HepG2 (cell line): ENCODE results near the gene NSD1. TPM values are rescaled to one million over a fixed set of nuclear protein-coding genes. Genes with fewer than 3 reads are reported as not detected.
"Not testable (repeated sequence)": the region's sequence is repeated elsewhere in the genome, so short reads cannot be mapped to it uniquely, and the experiment has no call there.

Source experiments
- ATAC-seq: fragments of 200-7000 bp; cut with Tn5 transposase; 3 replicates; pipeline ENCODE4 v1.9.1; 2020; ENCODE audit warnings: mild to moderate bottlenecking, moderate library complexity
- BruUV-seq: library from RNA; stranded (reverse); fragments of 400-500 nt; replicated peaks from 2 replicates; lab custom pipeline; 2021; lab: Mats Ljungman, UMichigan
- CTCF ChIA-PET: fragments of 300-600 bp; formaldehyde crosslinking; extraction: SDS; loops from one replicate; lab custom pipeline; 2021; ENCODE audit warnings: low total read pairs, inconsistent platforms, low intra/inter-chr PET ratio; lab: Yijun Ruan, JAX
- POLR2A ChIA-PET: fragments of 350-600 bp; sonication (Branson Sonifier 250); formaldehyde crosslinking; loops from one replicate; lab custom pipeline; 2020; ENCODE audit warnings: antibody characterized with exemption, inconsistent platforms; lab: Yijun Ruan, JAX
- DNase-seq: peaks from one replicate; pipeline ENCODE4 v3.0.0-alpha.2; 2015; ENCODE audit warnings: low spot score
- FAIRE-seq: peaks from 3 replicates; lab custom pipeline; 2011; peaks lifted over from hg19 to GRCh38; lab: Jason Lieb, UNC
- H2AFZ ChIP-seq: one replicate; pipeline ENCODE4 v1.6.1; 2011; ENCODE audit warnings: low read length, inconsistent platforms
- H3K27ac ChIP-seq: fragments of 300-600 bp; 3 replicates; pipeline ENCODE4 v1.8.0; 2011; ENCODE audit warnings: mixed run types, mild to moderate bottlenecking, mixed read lengths, low read length, inconsistent platforms; ENCODE audit not compliant: insufficient read depth; ENCODE audit errors: extremely low read length
- H3K27me3 ChIP-seq, 2 experiments: fragments of 200-600 bp in 1 of 2; 2 replicates in 1 of 2; 3 replicates in 1 of 2; pipeline versions ENCODE4 v1.6.0 to v1.8.0; 2011; ENCODE audit warnings: low read length in 2 of 2, mild to moderate bottlenecking in 2 of 2, moderate library complexity in 2 of 2, inconsistent platforms in 1 of 2; ENCODE audit not compliant: insufficient read depth in 2 of 2, control insufficient read depth in 1 of 2
- H3K36me3 ChIP-seq, 2 experiments: fragments of 200-600 bp in 1 of 2; replicated peaks in 1 of 2; 2 replicates in 1 of 2; 3 replicates in 1 of 2; pipeline versions ENCODE4 v1.5.1 to v1.8.0; 2011; ENCODE audit warnings: low read length in 2 of 2, inconsistent platforms in 1 of 2; ENCODE audit not compliant: insufficient read depth in 2 of 2, control insufficient read depth in 1 of 2
- H3K4me1 ChIP-seq: 2 replicates; pipeline ENCODE4 v1.5.1; 2012; ENCODE audit warnings: low read length, inconsistent platforms; ENCODE audit not compliant: insufficient read depth
- H3K4me2 ChIP-seq: 2 replicates; pipeline ENCODE4 v1.6.0; 2011; ENCODE audit warnings: low read depth, low read length, inconsistent platforms
- H3K4me3 ChIP-seq, 3 experiments: fragments of 200-600 bp in 1 of 3; sonication (generic), shearing (Covaris generic) in 1 of 3; replicated peaks in 1 of 3; 2 replicates each; pipeline ENCODE4 v1.5.1; 2011 to 2016; ENCODE audit warnings: low read length in 3 of 3, inconsistent platforms in 2 of 3, low read depth in 2 of 3, mild to moderate bottlenecking in 2 of 3, control low read depth in 1 of 3, mixed read lengths in 1 of 3; ENCODE audit not compliant: insufficient read depth in 1 of 3
- H3K79me2 ChIP-seq: one replicate; pipeline ENCODE4 v1.6.1; 2011; ENCODE audit warnings: low read length, inconsistent platforms; ENCODE audit not compliant: insufficient read depth
- H3K9ac ChIP-seq: 2 replicates; pipeline ENCODE4 v1.6.0; 2011; ENCODE audit warnings: mild to moderate bottlenecking, low read depth, low read length, inconsistent platforms; ENCODE audit not compliant: insufficient read depth
- H3K9me3 ChIP-seq: 2 replicates; pipeline ENCODE4 v1.5.1; 2012; ENCODE audit warnings: mild to moderate bottlenecking, low read length
- H4K20me1 ChIP-seq: 2 replicates; pipeline ENCODE4 v1.6.0; 2011; ENCODE audit warnings: inconsistent platforms, mild to moderate bottlenecking, low read length, moderate library complexity; ENCODE audit not compliant: insufficient read depth
- ARID5B ChIP-seq: IDR thresholded peaks from 2 replicates; pipeline ENCODE4 v1.4.0; 2020; ENCODE audit warnings: mild to moderate bottlenecking, missing genetic modification reagents
- DNMT1 ChIP-seq: sonication (generic); formaldehyde crosslinking; IDR thresholded peaks from 2 replicates; pipeline ENCODE4 v1.5.1; 2020; ENCODE audit warnings: mild to moderate bottlenecking, missing genetic modification reagents
- HDAC1 ChIP-seq: sonication (generic); formaldehyde crosslinking; IDR thresholded peaks from 2 replicates; pipeline ENCODE4 v1.5.1; 2020; ENCODE audit warnings: mild to moderate bottlenecking, missing genetic modification reagents
- HINFP ChIP-seq: sonication (generic); formaldehyde crosslinking; IDR thresholded peaks from 2 replicates; pipeline ENCODE4 v1.4.0; 2020; ENCODE audit warnings: low read depth, mild to moderate bottlenecking, missing genetic modification reagents
- KAT8 ChIP-seq: IDR thresholded peaks from 2 replicates; pipeline ENCODE4 v1.6.1; 2016; ENCODE audit warnings: missing genetic modification reagents, missing compliant biosample characterization
- KMT2B ChIP-seq: IDR thresholded peaks from 2 replicates; pipeline ENCODE4 v1.6.1; 2016; ENCODE audit warnings: missing genetic modification reagents, missing compliant biosample characterization
- MAFK ChIP-seq, 2 experiments: IDR thresholded peaks in 1 of 2; conservative IDR thresholded peaks in 1 of 2; 2 replicates each; pipeline ENCODE4 v1.6.1; 2011; ENCODE audit warnings: improper control_type of control experiment in 2 of 2, low read length in 2 of 2
- RARG ChIP-seq: sonication (generic); formaldehyde crosslinking; IDR thresholded peaks from 2 replicates; pipeline ENCODE4 v1.4.0; 2020; ENCODE audit warnings: low read depth, mild to moderate bottlenecking, missing genetic modification reagents
- TAF1 ChIP-seq: sonication (generic); formaldehyde crosslinking; IDR thresholded peaks from 2 replicates; pipeline ENCODE4 v1.4.0; 2020; ENCODE audit warnings: missing genetic modification reagents
- ZFP91 ChIP-seq: sonication (generic); formaldehyde crosslinking; IDR thresholded peaks from 2 replicates; pipeline ENCODE4 v1.9.0; 2022; ENCODE audit warnings: missing genetic modification reagents, mild to moderate bottlenecking, borderline replicate concordance
- ZNF333 ChIP-seq: sonication (generic); formaldehyde crosslinking; IDR thresholded peaks from 2 replicates; pipeline ENCODE4 v1.4.0; 2020; ENCODE audit warnings: mild to moderate bottlenecking, missing genetic modification reagents, borderline replicate concordance
- whole genome bisulfite sequencing: methylation state at CpG from one replicate; pipeline ENCODE4 v1.1.6; 2017; ENCODE audit warnings: low lambda C conversion rate; 5-methylcytosine and 5-hydroxymethylcytosine counted together
- in situ Hi-C: cut with HindIII; loops from 2 replicates; pipeline ENCODE4 v1.10.0; 2017; ENCODE audit warnings: low pct_unique_long_range_greater_than_20kb; ENCODE audit not compliant: extremely low pct_ligation_motif_present
- intact Hi-C: fragments of 100-400 bp; cut with micrococcal nuclease; formaldehyde crosslinking; loops from one replicate; pipeline ENCODE4 v1.10.0; 2022; ENCODE audit not compliant: unreplicated experiment
- polyA plus RNA-seq, 8 experiments: library from polyadenylated mRNA; depleted of rRNA in 3 of 8; stranded (reverse) in 7 of 8; unstranded in 1 of 8; fragments of >200 nt; fragmentation: Illumina TruSeq in 4 of 8; extraction: Trizol in 4 of 8; gene quantifications; 2 replicates each; pipeline versions ENCODE4 v1.2.1 to v1.2.3, GENCODE V29; 2011 to 2016; ENCODE audit warnings: low read depth in 4 of 8, missing spikeins in 1 of 8, mixed read lengths in 1 of 8; ENCODE audit not compliant: insufficient read depth in 1 of 8
- total RNA-seq, 5 experiments: library from RNA; depleted of rRNA; stranded (reverse); fragments of >200 nt; fragmentation: Illumina TruSeq; extraction: Trizol; gene quantifications; 2 replicates each; pipeline ENCODE4 v1.2.3, GENCODE V29; 2016; ENCODE audit warnings: low read depth in 1 of 5

Gene NSD1
- total and polyA plus RNA-seq, 2 of the 13 experiments (the other 11 are each of a cell fraction or from before 2014, with no cell fraction given), result 0.01 to 0.09 TPM

GRCh38 chr5:177339107-177339638 is 205.6 kb downstream of the NSD1 start:
- no peak for TF ChIP-seq DNMT1
- TF ChIP-seq HINFP (CRISPR knock-in tag), result no peak
- TF ChIP-seq KAT8 (CRISPR knock-in tag), result no peak
- TF ChIP-seq ARID5B, result no peak
- no peak for TF ChIP-seq TAF1 (CRISPR knock-in tag)
- TF ChIP-seq ZNF333, result no peak
- no peak for TF ChIP-seq ZFP91
- TF ChIP-seq KMT2B, result no peak
- no peak for TF ChIP-seq MAFK (conservative IDR thresholded peaks at IDR 0.05 in 1 of 2, IDR thresholded peaks at IDR 0.05 in 1 of 2; ENCODE audit: low read length in 2 of 2)
- TF ChIP-seq RARG (CRISPR knock-in tag), result no peak
- TF ChIP-seq HDAC1 (CRISPR knock-in tag), result no peak
- Histone ChIP-seq H3K4me3 (no peak overlapping the region), H3K9ac (no peak overlapping the region), H2AFZ (no peak overlapping the region), H4K20me1 (0 out of 2 replicates have a peak, but pooled peaks cover 3% of the 10 kb centered on the region), H3K27me3 (no peaks in the 10 kb centered on the region), H3K4me2 (no peak overlapping the region), H3K36me3 (peaks cover 28 to 69% of the 10 kb centered on the region in 2 experiments), H3K27ac (no peak overlapping the region), H3K79me2 (peaks cover 26% of the 10 kb centered on the region), H3K9me3 (no peaks in the 10 kb centered on the region), H3K4me1 (no peaks in the 10 kb centered on the region)
- in situ Hi-C loops (no loop called here), intact Hi-C loops (no loop called here)
- DNase-seq (no peak), ATAC-seq (no peak), FAIRE-seq (no peak)
- POLR2A ChIA-PET, result interaction anchor here (1.0 kb wide), 1 partner anchor 39 kb away, joined by 3 read pairs; no protein-coding TSS in a partner anchor
- CTCF ChIA-PET, result interaction anchor here (1.1 kb wide), 1 partner anchor 21 kb away, joined by 4 read pairs; no protein-coding TSS in a partner anchor
- WGBS, result 96% methylated on average over 11 of the region's 11 CpGs
- no TSS peak for BruUV-seq

GRCh38 chr5:177343000-177343399 is 209.4 kb downstream of the NSD1 start:
- Histone ChIP-seq H3K36me3 (peaks cover 13 to 46% of the 10 kb centered on the region in 2 experiments; a peak in 4 of 5 replicates), H3K4me1 (peaks cover 12% of the 10 kb centered on the region), H3K79me2 (peaks cover 58% of the 10 kb centered on the region)
- BruUV-seq, H3K27ac ChIP-seq, FAIRE-seq, CTCF ChIA-PET, H4K20me1 ChIP-seq, H3K27me3 ChIP-seq, H3K9me3 ChIP-seq, POLR2A ChIA-PET, ATAC-seq, H3K9ac ChIP-seq, in situ Hi-C loops, H2AFZ ChIP-seq, H3K4me2 ChIP-seq, H3K4me3 ChIP-seq, intact Hi-C loops, DNase-seq: not testable (repeated sequence)
- 94% methylated on average over 14 of the region's 14 CpGs for WGBS
